ENCODE results near the gene RNF26.

Gene RNF26

GRCh38 chr11:119334174-119334930 is at the start of gene RNF26:
TSS of gene RNF26 (plus strand) at chr11:119334527. CDS start at chr11:119335123, 596 bp downstream.
- DNase-seq: peak; percentile 95 to 97

- no peak for DNase-seq
Observed at GRCh38 chr11:119285431-119285830, 48.9 kb upstream of the RNF26 start.

- DNase-seq: no peak
Observed at GRCh38 chr11:119288219-119288618, 46.1 kb upstream of the RNF26 start.

GRCh38 chr11:119290894-119291497 is 43.3 kb upstream of the RNF26 start:
- DNase-seq: no peak

GRCh38 chr11:119293461-119293860 is 40.9 kb upstream of the RNF26 start:
- no peak for DNase-seq

- no peak for DNase-seq
Observed at GRCh38 chr11:119295178-119295577, 39.1 kb upstream of the RNF26 start.

GRCh38 chr11:119297938-119298337 is 36.4 kb upstream of the RNF26 start:
- no peak for DNase-seq

GRCh38 chr11:119298726-119299125 is 35.6 kb upstream of the RNF26 start:
- DNase-seq: no peak

GRCh38 chr11:119299416-119299815 is 34.9 kb upstream of the RNF26 start:
- DNase-seq: no peak

GRCh38 chr11:119300198-119300964 is 33.9 kb upstream of the RNF26 start:
- no peak for DNase-seq

GRCh38 chr11:119303227-119303718 is 31.1 kb upstream of the RNF26 start:
- DNase-seq: no peak

- no peak for DNase-seq
Observed at GRCh38 chr11:119305556-119306372, 28.6 kb upstream of the RNF26 start.

- DNase-seq: peak in 1 of 2 donors; percentile 35
Observed at GRCh38 chr11:119306373-119306890, 27.9 kb upstream of the RNF26 start.

GRCh38 chr11:119307219-119307618 is 27.1 kb upstream of the RNF26 start:
- DNase-seq: no peak

GRCh38 chr11:119307974-119308373 is 26.4 kb upstream of the RNF26 start:
- DNase-seq: no peak

GRCh38 chr11:119309411-119309810 is 24.9 kb upstream of the RNF26 start:
- DNase-seq: no peak

GRCh38 chr11:119309953-119310681 is 24.2 kb upstream of the RNF26 start:
- no peak for DNase-seq

- no peak for DNase-seq
Observed at GRCh38 chr11:119310682-119311052, 23.7 kb upstream of the RNF26 start.

- DNase-seq: no peak
Observed at GRCh38 chr11:119314726-119315125, 19.6 kb upstream of the RNF26 start.

GRCh38 chr11:119315131-119316015 is 19.0 kb upstream of the RNF26 start:
- DNase-seq: peak; percentile 31 to 51
